Cerebellar cortex (tissue), 1 donor: ENCODE data around the gene ZNF33A.
"Not testable (repeated sequence)": the region's sequence is repeated elsewhere in the genome, so short reads cannot be mapped to it uniquely, and the experiment has no call there.

ENCODE experiments used
- DNase-seq: peaks from one replicate; pipeline ENCODE4 v3.0.0-alpha.2; 2015; ENCODE audit warnings: low spot score

The ZNF33A gene

DNA sequence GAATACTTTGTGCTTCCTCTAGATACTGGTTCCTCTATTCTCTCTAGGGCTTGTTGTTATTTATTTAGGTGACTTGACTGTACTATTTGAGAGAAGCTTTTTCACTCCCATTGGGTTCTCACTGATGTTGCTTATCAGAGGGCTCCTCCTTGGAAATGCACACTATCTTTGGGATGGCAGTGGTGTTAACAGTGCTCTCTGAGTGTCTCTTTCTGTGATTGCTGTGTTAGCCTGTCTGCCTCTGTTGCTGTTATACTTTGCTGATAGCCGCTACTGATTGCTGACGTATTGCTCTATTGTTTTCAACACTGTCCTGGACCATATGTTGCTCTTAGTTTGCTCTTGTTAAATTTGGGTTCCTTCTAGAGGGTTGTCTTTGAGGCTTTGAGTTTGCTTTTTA, 34.7 kb downstream of the ZNF33A start:
- DNase-seq = no peak

DNA sequence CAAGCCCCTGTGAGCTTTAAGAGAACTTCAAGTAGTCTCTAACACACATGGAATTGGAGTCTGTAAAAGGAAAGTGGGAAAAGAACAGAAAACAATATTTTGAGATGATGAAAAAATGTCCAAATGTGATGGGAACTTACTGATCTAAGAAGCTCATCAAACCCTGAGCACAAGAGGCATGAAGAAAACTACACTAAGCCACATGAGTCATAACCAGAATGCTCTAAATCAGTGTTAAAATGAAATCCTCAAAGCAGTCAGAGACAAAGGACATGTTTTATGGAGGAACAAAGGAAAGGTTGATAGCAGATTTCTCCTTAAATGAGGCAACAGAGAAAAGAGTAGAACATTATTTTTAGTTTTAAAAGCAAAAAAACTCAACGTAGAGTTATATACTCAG, 37.2 kb downstream of the ZNF33A start:
- no peak for DNase-seq

GRCh38 chr10:38050212-38050611, 39.7 kb downstream of the ZNF33A start:
- DNase-seq = no peak

DNA sequence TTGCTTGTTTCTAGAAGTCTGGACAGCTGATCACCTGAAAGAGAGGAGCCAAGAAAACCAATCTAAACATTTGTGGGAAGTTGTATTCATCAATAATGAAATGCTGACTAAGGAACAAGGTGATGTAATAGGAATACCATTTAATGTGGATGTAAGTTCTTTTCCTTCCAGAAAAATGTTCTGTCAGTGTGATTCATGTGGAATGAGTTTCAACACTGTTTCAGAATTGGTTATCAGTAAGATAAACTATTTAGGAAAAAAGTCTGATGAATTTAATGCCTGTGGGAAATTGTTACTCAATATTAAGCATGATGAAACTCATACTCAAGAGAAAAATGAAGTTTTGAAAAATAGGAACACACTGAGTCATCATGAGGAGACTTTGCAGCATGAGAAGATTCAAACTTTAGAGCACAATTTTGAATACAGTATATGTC, 43.9 kb downstream of the ZNF33A start:
- no peak for DNase-seq

GRCh38 chr10:38055274-38055894, 44.9 kb downstream of the ZNF33A start:
- DNase-seq = not testable (repeated sequence)

DNA sequence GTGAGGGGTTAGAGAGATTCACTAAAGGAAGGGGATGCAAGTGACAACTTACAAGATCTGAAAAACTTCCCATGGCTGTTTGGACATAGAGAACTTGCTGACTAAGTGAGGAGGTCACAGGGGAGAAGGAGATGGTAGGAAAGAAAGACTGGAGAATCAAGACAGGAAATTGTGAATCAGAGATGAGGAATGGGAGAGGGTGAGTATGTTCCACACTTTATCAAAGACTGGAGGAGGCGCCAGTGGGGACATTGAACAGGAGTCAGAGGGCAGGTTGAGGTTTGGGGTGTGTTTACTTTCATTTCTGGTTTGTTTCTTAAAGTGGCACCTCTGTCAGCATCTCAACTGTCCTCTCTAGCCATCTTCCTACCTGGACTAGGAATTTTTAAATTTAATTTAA, 59.2 kb downstream of the ZNF33A start:
- DNase-seq = not testable (repeated sequence)

- DNase-seq = no peak
These were observed 60.0 kb downstream of the ZNF33A start for GRCh38 chr10:38070501-38070900.

DNA sequence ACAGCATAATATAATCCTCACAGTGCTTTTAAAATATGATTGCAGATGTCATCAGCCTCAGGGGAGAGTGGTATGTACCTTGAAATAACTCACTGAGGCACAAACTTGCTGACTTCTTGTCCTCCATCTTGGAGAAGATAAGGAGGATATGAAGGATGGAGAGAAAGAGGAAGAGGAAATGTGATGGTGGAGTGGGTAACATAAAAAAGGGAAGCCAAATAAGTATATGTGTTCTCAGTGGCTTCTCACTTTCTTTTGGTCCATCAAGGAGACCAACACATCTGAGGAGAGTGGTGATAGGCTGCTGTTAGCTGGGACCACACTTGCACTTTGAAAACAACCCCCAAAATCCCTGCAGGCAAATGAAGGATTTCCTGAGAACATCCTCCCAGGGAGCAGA, 62.1 kb downstream of the ZNF33A start:
- DNase-seq = no peak

GRCh38 chr10:38076687-38077086, 66.2 kb downstream of the ZNF33A start:
- DNase-seq = no peak

DNA sequence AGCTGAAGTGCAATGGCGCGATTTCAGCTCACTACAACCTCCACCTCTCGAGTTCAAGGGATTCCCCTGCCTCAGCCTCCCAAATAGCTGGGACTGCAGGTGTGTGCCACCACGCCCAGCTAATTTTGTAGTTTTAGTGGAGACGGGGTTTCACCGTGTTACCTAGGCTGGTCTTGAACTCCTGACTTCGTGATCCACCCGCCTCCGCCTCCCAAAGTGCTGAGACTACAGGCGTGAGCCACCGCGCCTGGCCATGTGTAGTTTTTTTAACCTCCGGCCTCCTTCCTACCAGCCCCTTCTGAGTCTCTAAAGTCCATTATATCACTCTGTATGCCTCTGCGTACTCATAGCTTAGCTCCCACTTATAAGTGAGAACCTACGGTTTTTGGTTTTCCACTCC, 82.8 kb downstream of the ZNF33A start:
- not testable (repeated sequence) for DNase-seq

DNA sequence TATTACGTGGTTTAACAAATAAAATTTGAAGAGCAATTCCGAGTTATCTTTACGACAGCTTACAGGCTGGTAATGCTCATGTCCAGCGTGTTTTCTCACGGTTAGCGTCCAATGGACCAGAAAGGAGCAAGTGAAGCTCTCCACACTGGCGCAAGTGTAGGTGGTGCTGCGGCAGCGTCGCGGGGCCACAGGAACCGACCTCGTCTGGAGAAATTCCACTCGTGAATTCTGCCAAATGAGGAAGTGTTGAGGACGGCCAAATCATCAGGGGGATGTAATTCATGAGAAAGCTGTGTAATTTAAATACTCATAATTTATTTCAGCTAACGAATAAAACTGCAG, 83.3 kb downstream of the ZNF33A start:
- DNase-seq = no peak

DNA sequence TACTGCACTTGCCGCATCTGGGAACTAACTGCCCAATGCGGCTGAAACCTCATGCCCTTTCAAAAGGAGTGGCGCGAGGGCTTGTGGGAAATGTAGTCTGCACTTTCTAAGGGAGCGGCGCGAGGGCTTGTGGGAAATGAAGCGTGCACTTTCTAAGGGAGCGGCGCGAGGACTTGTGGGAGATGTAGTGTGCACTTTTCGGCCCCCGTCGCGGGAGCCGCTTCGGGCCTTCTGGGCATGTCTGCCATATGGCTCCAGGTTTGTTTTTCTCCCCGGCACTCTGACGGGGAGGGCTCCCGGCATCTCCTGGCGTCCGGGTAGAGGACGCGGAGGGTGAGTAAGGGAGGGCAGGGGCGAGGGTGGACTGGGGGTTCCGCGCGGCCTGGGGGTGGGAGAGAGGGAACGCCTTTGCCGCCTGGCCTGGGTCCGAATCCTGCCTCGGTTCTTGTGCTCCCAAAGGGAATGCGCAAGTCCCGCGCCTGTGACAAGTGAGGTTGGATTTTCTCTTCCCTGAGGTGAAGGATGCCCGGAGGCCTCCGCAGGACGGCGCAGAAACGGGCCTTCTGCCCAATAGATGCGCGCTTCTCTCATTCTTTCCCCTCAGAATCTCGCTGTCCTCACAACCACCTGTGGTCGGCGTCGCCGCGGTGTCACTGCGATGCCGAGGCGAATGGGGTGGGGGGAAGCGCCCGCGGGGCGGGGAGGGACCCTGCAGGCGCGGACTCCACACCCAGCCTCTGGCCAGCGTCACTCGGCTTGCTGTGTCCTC, 83.9 kb downstream of the ZNF33A start, which contains the start of gene ZNF37A:
TSS of gene ZNF37A (plus strand) at position 180 of the 769 bp plus-strand sequence. CDS start 2,281 bp downstream, outside the sequence.
- DNase-seq = peak; percentile 98

DNA sequence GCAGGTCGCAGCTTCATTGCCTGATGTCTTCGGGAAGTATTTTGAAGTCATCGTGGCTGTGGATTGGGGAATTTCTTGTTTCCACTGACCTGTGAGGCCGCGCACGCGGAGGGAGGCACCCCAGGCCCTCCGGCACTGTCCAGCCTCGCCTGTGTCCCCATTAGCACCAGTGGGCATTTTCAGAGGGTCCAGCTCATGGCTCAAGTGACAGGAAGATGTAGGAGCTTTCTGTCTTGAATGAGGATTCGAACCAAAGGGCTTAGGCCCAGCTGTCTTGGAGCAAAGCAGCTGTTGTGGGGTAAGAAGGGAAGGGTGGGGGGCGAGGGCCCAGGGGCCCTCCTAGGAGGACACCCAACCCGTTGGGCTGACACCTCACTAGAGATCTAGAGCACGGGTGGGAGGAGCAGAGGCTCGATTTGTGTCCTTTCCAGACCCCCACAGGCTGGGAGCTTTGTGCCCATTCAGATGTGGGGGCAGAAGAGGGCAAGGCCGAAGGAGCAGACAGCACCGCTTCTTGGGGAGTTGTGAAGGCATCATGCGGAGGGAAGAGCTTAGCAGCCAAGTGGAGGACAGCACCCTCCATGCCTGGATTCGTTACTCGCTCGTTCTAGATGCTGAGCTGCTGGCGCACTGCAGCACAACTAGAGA, 84.6 kb downstream of the ZNF33A start:
- DNase-seq = no peak

GRCh38 chr10:38102880-38103279, 92.4 kb downstream of the ZNF33A start:
- DNase-seq = no peak

DNA sequence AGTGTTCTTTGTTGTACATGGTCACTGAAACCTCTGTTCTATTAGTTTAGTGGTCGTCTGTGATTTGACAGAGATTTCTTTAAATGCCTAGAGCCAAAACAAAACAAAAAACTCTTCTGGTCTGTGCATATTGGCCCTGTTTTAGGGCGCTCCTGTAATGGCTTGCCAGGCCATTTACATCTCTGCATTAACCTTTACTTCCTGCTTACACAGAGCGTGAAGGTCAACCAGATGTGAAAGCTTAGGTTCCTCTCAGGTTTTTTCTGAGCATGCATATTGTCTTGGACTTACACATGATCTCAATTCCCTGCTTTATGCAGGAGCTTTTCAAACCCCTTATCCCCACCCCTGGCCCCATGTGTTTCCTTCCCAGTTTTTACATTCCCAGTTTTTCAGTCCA, 93.3 kb downstream of the ZNF33A start:
- DNase-seq = no peak

- no peak for DNase-seq
These were observed 101.7 kb downstream of the ZNF33A start for GRCh38 chr10:38112159-38112558.
